OCI-LY3 (cell line): ENCODE data around the gene SAMD11.

Experiments used
- H2AFZ ChIP-seq: fragments of 200-600, 300-600 bp; shearing (Covaris generic); 2 replicates; pipeline ENCODE4 v1.6.0; 2014; ENCODE audit warnings: antibody characterized with exemption, low read depth, low read length
- H3K27ac ChIP-seq: fragments of 200-600, 300-600 bp; sonication (generic); 2 replicates; pipeline ENCODE4 v1.5.1; 2014; ENCODE audit warnings: mild to moderate bottlenecking, low read length, moderate library complexity, mixed read lengths
- H3K27me3 ChIP-seq: fragments of 200-600, 300-600 bp; sonication (generic); 2 replicates; pipeline ENCODE4 v1.6.1; 2014; ENCODE audit warnings: low read depth, low read length, mixed read lengths
- H3K36me3 ChIP-seq: fragments of 200-600, 300-600 bp; sonication (generic); replicated peaks from 2 replicates; pipeline ENCODE3; 2014; ENCODE audit warnings: low read depth, low read length, mixed read lengths
- H3K4me1 ChIP-seq: fragments of 300-600, 200-600 bp; sonication (generic); 2 replicates; pipeline ENCODE4 v1.6.1; 2014; ENCODE audit warnings: low read length, mixed read lengths
- H3K4me2 ChIP-seq: fragments of 200-600, 300-600 bp; sonication (generic); 2 replicates; pipeline ENCODE4 v1.6.1; 2014; ENCODE audit warnings: low read length, mixed read lengths
- H3K4me3 ChIP-seq: fragments of 300-600, 200-600 bp; sonication (generic); 2 replicates; pipeline ENCODE4 v1.5.1; 2014; ENCODE audit warnings: antibody characterized with exemption, mild to moderate bottlenecking, low read length, moderate library complexity
- H3K79me2 ChIP-seq: fragments of 300-600, 200-600 bp; shearing (Covaris generic); 2 replicates; pipeline ENCODE4 v1.6.1; 2014; ENCODE audit warnings: mild to moderate bottlenecking, low read length, mixed read lengths
- H3K9ac ChIP-seq: fragments of 300-600, 200-600 bp; shearing (Covaris generic); 2 replicates; pipeline ENCODE4 v1.6.0; 2014; ENCODE audit warnings: mild to moderate bottlenecking, low read length, moderate library complexity
- H3K9me3 ChIP-seq: fragments of 200-600, 300-600 bp; shearing (Covaris generic); 2 replicates; pipeline ENCODE4 v1.6.1; 2014; ENCODE audit warnings: low read length, mixed read lengths; ENCODE audit not compliant: insufficient read depth
- H4K20me1 ChIP-seq: fragments of 200-600, 300-600 bp; sonication (generic); 2 replicates; pipeline ENCODE4 v1.6.1; 2016; ENCODE audit warnings: low read length, mixed read lengths; ENCODE audit not compliant: insufficient read depth
- EZH2phosphoT487 ChIP-seq: fragments of 200-600 bp; shearing (Covaris generic); IDR thresholded peaks from 2 replicates; pipeline ENCODE4 v1.6.1; 2018; ENCODE audit warnings: antibody characterized with exemption, mixed run types, low read depth
- TF ChIP-seq, protein P1 (sequence below): fragments of 200-600, 300-600 bp; sonication (generic); IDR thresholded peaks from 2 replicates; pipeline ENCODE4 v1.5.1; 2014; ENCODE audit warnings: antibody characterized with exemption, low read length, low read depth

The SAMD11 gene

DNA sequence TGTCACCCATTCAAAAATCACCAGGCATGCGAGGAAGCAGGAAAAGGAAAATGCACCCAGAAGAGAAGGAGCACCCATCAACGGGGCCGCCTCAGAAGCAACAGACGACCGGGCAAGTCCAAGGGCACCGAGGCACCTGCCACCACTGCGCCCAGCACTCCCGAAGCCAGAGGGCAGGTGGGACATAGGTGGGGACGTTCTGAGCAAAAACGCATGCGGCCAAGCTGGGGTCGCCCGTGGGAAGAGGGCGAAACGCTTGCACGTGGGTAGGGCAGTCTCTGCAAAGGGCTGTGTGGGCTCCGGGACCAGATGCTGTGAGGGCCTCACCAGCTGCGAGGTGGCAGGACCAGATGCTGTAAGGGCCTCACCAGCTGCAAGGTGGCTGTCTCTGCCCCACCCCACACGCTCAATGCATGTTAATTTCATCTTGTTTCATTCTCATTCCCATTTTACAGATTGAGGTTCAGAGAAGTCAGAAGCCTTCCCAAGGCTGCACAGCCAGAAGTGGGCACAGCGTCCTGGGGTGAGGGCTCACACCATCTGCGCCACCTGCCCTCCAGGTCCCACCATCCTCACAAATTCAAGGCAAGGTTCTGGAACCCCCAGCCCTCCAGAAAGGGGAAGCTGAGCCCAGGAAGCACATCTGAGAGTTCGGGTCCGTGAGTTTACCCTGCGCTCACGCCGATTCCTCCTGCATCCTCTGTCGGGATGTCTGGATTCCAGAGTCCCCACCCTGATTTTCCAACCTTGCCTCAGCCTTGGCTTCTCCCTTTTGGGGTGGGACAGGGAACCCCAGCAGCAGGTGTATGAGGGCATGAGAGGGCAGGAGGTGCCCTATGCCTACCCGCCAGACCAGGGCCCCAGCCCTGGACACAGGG lies 8.2 kb upstream of the SAMD11 start:
- Histone ChIP-seq H3K9ac (no peak overlapping the region), H3K4me3 (no peak overlapping the region), H3K79me2 (no peaks in the 10 kb centered on the region), H2AFZ (no peak overlapping the region), H3K4me2 (no peak overlapping the region), H3K27me3 (peaks cover 34% of the 10 kb centered on the region), H3K36me3 (no peaks in the 10 kb centered on the region), H3K9me3 (no peaks in the 10 kb centered on the region), H3K4me1 (no peaks in the 10 kb centered on the region), H4K20me1 (no peaks in the 10 kb centered on the region), H3K27ac (no peak overlapping the region)
- no peak for TF ChIP-seq EZH2phosphoT487

DNA sequence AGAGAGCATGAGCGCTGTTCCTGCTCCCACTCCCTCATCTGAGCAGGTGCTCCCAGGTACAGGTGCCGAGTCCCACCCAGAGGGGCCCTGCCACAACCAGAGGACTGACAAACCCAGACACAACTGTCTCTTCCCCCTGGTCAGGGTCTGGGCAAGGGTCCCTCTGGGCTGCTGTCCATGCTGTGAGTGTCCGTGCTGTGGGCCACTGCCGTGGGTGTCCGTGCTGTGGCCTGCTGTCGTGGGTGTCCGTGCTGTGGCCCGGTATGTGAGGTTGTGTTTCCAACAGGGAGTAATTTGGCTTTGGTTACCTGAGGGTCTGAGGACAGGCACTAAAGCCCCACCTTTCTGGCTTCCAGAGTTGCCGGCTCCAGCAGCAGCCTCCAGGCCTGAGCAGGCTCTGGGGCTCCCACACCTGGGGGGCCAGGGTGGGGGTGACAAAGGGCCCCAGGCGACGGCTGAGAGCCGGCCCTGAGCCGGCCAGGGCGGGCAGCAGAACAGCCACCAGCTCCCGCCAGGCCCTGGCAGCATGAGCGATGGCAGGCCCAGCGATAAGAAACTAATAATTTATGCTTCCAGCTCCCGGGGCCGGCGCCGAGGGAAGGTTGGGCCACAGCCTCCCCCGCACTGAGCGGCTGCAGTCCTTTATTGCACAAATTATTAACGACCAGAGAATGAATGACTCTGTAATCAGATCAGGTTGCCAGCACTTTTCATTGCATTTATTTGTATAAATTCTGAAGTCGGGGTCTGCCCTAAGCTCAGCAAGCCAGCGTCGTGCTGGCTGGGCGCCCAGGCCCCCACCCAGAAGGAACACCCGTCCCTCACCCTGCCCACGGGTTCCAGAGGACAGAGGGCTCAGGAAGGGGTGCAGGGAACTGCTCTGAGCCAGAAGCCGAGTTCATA lies 7.3 kb upstream of the SAMD11 start:
- no peak for TF ChIP-seq EZH2phosphoT487
- TF ChIP-seq, protein P1, sequence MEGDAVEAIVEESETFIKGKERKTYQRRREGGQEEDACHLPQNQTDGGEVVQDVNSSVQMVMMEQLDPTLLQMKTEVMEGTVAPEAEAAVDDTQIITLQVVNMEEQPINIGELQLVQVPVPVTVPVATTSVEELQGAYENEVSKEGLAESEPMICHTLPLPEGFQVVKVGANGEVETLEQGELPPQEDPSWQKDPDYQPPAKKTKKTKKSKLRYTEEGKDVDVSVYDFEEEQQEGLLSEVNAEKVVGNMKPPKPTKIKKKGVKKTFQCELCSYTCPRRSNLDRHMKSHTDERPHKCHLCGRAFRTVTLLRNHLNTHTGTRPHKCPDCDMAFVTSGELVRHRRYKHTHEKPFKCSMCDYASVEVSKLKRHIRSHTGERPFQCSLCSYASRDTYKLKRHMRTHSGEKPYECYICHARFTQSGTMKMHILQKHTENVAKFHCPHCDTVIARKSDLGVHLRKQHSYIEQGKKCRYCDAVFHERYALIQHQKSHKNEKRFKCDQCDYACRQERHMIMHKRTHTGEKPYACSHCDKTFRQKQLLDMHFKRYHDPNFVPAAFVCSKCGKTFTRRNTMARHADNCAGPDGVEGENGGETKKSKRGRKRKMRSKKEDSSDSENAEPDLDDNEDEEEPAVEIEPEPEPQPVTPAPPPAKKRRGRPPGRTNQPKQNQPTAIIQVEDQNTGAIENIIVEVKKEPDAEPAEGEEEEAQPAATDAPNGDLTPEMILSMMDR: no peak
- H3K9me3 ChIP-seq: no peaks in the 10 kb centered on the region
- H3K36me3 ChIP-seq: no peaks in the 10 kb centered on the region
- no peak overlapping the region for H3K4me2 ChIP-seq
- no peak overlapping the region for H3K4me3 ChIP-seq
- 0 out of 2 replicates have a peak, but pooled peaks cover 6% of the 10 kb centered on the region for H3K4me1 ChIP-seq
- H3K27me3 ChIP-seq: peaks cover 37% of the 10 kb centered on the region
- H3K27ac ChIP-seq: no peak overlapping the region
- no peak overlapping the region for H2AFZ ChIP-seq
- no peaks in the 10 kb centered on the region for H4K20me1 ChIP-seq
- no peaks in the 10 kb centered on the region for H3K79me2 ChIP-seq
- H3K9ac ChIP-seq: no peak overlapping the region

DNA sequence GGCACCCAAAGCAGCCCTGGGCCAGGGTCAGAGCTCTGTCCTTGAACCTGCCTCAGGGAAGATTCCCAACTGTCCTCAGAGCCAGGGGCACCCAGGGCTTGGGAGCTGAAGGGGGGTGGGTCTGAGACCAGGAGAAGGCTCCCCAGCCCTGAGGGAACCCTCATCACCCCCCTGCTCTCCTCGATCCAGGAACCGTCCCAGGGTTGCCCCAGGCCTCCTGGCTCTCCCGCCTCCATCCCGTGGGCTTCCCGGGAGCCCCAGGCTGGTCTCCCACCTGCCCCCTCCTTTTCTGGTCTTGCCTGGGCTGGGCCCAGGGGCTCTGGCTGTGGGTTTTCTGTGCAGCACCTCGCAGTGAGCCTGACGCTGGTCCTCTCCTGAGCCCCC lies 6.7 kb upstream of the SAMD11 start:
- H3K9me3 ChIP-seq: no peaks in the 10 kb centered on the region
- H3K4me2 ChIP-seq: no peak overlapping the region
- H3K79me2 ChIP-seq: no peaks in the 10 kb centered on the region
- no peaks in the 10 kb centered on the region for H3K36me3 ChIP-seq
- TF ChIP-seq, protein P1: no peak
- H3K27ac ChIP-seq: no peak overlapping the region
- no peak overlapping the region for H3K4me3 ChIP-seq
- peaks cover 39% of the 10 kb centered on the region for H3K27me3 ChIP-seq
- H2AFZ ChIP-seq: no peak overlapping the region
- 0 out of 2 replicates have a peak, but pooled peaks cover 6% of the 10 kb centered on the region for H3K4me1 ChIP-seq
- no peak overlapping the region for H3K9ac ChIP-seq
- no peaks in the 10 kb centered on the region for H4K20me1 ChIP-seq

DNA sequence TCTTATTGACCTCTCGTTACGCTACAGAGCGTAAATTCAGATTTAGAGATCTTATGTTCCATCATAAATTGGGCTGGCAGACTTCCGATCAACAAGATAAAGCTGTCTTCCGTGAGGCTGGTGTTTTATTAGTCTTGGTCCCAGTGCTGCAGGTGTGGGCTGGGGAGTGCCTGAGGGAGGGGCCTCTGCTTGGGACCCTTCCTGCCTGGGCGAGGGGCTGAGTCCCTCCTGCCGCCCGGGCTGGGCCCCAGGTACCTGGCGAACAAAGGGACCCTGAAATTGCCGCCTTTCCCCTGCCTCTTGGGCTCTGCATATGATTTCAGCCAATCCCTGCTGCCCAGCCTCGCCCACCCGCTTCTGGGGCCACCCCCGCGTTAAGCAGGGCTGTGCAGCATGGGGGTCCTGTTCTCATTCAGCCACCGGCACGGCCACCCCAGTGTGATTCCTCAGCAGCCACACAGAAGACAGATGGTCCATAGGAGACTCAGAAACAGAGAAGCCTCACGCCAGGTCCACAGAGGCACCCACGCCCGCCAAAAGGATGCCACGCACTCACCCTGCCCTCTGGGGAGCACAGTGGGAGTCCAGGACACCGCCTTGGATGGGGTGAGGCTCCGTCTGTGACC lies 6.1 kb upstream of the SAMD11 start:
- no peaks in the 10 kb centered on the region for H3K9me3 ChIP-seq
- H3K9ac ChIP-seq: no peak overlapping the region
- no peaks in the 10 kb centered on the region for H4K20me1 ChIP-seq
- 0 out of 2 replicates have a peak, but pooled peaks cover 6% of the 10 kb centered on the region for H3K4me1 ChIP-seq
- H3K27ac ChIP-seq: no peak overlapping the region
- no peak for TF ChIP-seq EZH2phosphoT487
- TF ChIP-seq, protein P1: no peak
- peaks cover 39% of the 10 kb centered on the region for H3K27me3 ChIP-seq
- no peaks in the 10 kb centered on the region for H3K79me2 ChIP-seq
- H3K36me3 ChIP-seq: no peaks in the 10 kb centered on the region
- no peak overlapping the region for H3K4me2 ChIP-seq
- no peak overlapping the region for H3K4me3 ChIP-seq
- H2AFZ ChIP-seq: no peak overlapping the region
